ENCODE measurements around the gene EMILIN2.
A peak's percentile ranks its signal among the peaks of the same experiment; 100 is the strongest.

The EMILIN2 gene

DNA sequence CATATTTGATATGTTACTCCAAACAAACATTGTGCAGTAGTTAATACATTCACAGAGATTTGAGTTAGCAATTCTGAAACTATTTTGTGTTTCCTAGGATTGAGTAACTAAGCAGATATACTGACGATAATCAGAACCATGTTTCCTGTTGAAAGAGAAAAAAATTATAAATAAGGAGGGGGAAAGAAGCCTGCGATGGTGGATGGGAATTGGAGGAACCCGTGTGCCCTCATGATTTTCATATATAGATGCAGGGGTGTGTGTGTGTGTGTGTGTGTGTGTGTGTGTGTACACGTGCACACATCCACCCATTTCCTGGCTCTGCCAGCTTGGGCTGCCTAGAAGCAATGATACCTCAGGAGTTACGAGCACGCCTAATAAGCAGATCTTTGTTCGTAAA is 109.2 kb downstream of the EMILIN2 start:
- TF ChIP-seq GATA3 (IDR thresholded peaks at IDR 0.05; ENCODE audit: low read depth, low read length), result no peak

DNA sequence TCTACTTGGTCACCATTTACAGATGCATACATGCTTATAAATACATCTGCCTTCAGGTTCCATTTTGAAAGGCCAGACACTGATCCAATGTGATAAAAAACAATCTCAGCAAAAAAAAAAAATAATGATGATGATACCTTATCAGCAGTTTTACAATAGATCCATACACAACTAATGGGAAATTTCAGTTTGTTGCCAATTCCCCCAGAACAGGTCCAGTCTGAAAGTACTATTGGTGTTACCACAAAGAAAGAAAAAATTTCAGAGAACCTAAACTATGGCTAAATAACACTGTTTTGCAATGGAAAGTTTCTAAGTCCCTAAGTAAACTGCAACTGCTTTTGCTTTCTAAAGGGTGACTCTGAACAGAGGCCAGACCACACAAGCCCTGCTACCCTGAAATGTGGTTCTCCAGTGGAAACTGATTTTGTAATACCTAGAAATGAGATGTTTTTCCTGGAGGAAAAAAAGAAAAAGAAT is 112.1 kb downstream of the EMILIN2 start:
- TF ChIP-seq GATA2 (IDR thresholded peaks at IDR 0.05; ENCODE audit: low read depth, low read length) (peak; percentile 16; the same call in 1 of the 2 replicates), GATA3 (IDR thresholded peaks at IDR 0.05; ENCODE audit: low read depth, low read length) (peak; percentile 33; the same call in 1 of the 2 replicates)

- TF ChIP-seq GATA2 (IDR thresholded peaks at IDR 0.05; ENCODE audit: low read depth, low read length) (no peak), GATA3 (IDR thresholded peaks at IDR 0.05; ENCODE audit: low read depth, low read length) (no peak)
These were observed 112.5 kb downstream of the EMILIN2 start for GRCh38 chr18:2959341-2959740.

DNA sequence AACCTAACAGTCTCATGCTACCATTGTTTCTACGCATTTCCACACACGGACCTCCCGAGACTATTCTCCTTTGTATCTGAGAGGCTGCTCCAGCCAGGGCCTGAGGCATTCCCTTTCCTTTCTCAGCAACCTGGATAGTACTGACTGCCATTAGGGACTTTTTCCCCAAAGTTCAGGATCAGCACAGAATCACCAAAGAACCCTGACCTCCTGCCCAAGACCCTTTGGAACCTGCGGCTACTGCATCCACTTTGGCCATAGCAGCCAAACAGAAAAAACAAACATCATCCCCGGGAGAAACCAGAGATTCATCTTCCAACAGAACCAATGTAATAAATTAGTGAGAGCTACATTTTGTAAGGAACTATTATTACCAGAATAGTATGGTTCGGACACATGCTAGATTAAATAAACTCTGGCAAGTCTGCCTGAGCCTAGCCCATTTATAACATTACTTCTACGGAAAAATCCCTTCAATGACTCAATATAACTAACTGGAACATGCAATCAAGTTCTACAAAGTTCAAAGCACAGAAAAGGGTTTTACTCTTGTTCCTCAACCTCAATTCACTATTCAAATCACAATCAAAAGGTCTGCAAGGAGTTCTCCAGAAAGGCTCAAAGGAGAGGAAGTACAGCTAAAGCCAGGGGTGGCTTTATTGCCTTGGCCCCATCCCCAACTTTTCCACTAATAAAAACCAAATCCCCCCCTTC is 114.3 kb downstream of the EMILIN2 start:
- TF ChIP-seq GATA2 (IDR thresholded peaks at IDR 0.05; ENCODE audit: low read depth, low read length) (no peak), GATA3 (IDR thresholded peaks at IDR 0.05; ENCODE audit: low read depth, low read length) (no peak)

- no peak for TF ChIP-seq GATA2 (IDR thresholded peaks at IDR 0.05; ENCODE audit: low read depth, low read length)
- no peak for TF ChIP-seq GATA3 (IDR thresholded peaks at IDR 0.05; ENCODE audit: low read depth, low read length)
These were observed 115.0 kb downstream of the EMILIN2 start for GRCh38 chr18:2961821-2962220.

- no peak for TF ChIP-seq GATA2 (IDR thresholded peaks at IDR 0.05; ENCODE audit: low read depth, low read length)
- TF ChIP-seq GATA3 (IDR thresholded peaks at IDR 0.05; ENCODE audit: low read depth, low read length), result no peak
These were observed 116.2 kb downstream of the EMILIN2 start for GRCh38 chr18:2963048-2963447.

DNA sequence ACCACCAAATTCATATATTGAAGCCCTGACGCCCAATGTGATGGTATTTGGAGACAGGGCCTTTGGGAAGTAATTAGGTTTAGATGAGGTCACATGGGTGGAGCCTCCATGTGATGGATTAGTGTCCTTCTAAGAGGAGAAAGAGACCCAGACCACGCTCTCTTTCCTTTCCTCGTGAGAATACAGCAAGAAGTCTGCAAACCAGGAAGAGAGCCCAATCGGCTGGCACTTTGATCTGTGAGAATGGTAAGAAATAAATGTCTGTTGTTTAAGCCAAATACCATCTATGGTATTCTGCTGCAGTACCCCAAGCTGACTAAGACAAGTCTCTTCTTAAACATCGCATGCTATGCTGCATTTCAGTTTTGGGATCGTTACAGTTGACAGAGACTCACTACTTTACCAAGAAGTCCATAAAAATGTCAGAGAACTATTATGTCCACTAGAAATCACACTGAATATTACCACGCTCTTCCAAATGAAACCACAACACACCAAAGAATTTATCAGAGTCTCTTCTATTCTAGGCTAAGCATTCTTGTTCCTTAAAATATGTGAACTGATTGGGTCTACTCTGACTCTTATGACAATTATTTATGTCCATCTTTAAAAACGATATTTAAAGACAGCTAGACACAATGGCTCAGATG is 117.7 kb downstream of the EMILIN2 start:
- TF ChIP-seq GATA3 (IDR thresholded peaks at IDR 0.05; ENCODE audit: low read depth, low read length) (no peak), GATA2 (IDR thresholded peaks at IDR 0.05; ENCODE audit: low read depth, low read length) (no peak)
